ENCODE results near the gene PACSIN3.
"Not testable (repeated sequence)": the region's sequence is repeated elsewhere in the genome, so short reads cannot be mapped to it uniquely, and the experiment has no call there.

DNA sequence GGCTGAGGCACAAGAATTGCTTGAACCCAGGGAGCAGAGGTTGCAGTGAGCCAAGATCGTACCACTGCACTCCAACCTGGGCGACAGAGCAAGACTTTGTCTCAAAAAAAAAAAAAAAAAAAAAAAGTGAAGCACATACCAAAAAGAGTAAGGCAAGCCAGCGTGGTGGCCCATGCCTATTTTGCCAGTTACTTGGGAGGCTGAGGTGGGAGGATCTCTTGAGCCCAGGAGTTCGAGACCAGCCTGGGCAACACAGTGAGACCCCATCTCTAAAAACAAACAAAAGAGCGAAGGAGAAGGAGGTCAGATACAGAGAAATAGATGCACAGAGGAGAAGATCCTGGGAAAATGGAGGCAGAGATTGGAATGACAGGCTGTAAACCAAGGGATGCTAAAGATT is 20.3 kb upstream of the PACSIN3 start:
- TF ChIP-seq, protein P1, sequence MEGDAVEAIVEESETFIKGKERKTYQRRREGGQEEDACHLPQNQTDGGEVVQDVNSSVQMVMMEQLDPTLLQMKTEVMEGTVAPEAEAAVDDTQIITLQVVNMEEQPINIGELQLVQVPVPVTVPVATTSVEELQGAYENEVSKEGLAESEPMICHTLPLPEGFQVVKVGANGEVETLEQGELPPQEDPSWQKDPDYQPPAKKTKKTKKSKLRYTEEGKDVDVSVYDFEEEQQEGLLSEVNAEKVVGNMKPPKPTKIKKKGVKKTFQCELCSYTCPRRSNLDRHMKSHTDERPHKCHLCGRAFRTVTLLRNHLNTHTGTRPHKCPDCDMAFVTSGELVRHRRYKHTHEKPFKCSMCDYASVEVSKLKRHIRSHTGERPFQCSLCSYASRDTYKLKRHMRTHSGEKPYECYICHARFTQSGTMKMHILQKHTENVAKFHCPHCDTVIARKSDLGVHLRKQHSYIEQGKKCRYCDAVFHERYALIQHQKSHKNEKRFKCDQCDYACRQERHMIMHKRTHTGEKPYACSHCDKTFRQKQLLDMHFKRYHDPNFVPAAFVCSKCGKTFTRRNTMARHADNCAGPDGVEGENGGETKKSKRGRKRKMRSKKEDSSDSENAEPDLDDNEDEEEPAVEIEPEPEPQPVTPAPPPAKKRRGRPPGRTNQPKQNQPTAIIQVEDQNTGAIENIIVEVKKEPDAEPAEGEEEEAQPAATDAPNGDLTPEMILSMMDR (IDR thresholded peaks at IDR 0.05), result not testable (repeated sequence)
- TF ChIP-seq POLR2A (IDR thresholded peaks at IDR 0.05), result not testable (repeated sequence)

All from sigmoid colon (tissue), 3 donors.